Measurements from ENCODE around the gene CLK3. TPM values are rescaled to one million over a fixed set of nuclear protein-coding genes. Genes with fewer than 3 reads are reported as not detected.

CLK3 gene
- total and polyA plus RNA-seq, 2 of the 8 experiments (the other 6 are each of a cell fraction or from before 2014, with no cell fraction given): 43.5 to 67.3 TPM

DNA sequence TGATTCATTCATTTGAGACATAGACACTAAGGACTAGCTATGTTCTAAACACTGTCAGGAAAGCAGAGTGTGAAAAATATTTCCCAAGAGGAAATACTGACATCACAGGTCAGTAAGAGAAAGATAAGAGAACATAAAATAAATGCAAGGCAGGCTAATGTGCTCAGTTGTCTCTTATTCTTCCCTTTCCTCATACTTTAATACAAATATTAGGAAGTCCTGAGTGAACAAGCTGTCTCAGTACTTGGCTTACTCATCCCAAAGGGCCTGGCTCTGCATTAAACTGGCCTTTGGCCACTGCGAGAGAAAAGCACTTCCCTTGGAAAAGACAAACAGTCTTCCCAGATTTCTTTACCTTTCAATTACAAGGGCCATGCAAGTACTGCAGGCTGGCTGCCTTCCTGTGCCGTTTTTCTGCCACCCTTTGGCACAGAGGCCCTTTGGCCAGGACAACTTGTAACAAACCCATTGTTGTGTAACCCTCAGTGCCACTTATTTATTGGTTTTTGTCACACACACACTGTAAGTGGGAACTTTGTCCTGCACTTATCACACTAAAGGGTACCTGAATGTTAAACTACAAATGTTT, 48.5 kb downstream of the CLK3 start (continued):
- TF ChIP-seq, protein P1, sequence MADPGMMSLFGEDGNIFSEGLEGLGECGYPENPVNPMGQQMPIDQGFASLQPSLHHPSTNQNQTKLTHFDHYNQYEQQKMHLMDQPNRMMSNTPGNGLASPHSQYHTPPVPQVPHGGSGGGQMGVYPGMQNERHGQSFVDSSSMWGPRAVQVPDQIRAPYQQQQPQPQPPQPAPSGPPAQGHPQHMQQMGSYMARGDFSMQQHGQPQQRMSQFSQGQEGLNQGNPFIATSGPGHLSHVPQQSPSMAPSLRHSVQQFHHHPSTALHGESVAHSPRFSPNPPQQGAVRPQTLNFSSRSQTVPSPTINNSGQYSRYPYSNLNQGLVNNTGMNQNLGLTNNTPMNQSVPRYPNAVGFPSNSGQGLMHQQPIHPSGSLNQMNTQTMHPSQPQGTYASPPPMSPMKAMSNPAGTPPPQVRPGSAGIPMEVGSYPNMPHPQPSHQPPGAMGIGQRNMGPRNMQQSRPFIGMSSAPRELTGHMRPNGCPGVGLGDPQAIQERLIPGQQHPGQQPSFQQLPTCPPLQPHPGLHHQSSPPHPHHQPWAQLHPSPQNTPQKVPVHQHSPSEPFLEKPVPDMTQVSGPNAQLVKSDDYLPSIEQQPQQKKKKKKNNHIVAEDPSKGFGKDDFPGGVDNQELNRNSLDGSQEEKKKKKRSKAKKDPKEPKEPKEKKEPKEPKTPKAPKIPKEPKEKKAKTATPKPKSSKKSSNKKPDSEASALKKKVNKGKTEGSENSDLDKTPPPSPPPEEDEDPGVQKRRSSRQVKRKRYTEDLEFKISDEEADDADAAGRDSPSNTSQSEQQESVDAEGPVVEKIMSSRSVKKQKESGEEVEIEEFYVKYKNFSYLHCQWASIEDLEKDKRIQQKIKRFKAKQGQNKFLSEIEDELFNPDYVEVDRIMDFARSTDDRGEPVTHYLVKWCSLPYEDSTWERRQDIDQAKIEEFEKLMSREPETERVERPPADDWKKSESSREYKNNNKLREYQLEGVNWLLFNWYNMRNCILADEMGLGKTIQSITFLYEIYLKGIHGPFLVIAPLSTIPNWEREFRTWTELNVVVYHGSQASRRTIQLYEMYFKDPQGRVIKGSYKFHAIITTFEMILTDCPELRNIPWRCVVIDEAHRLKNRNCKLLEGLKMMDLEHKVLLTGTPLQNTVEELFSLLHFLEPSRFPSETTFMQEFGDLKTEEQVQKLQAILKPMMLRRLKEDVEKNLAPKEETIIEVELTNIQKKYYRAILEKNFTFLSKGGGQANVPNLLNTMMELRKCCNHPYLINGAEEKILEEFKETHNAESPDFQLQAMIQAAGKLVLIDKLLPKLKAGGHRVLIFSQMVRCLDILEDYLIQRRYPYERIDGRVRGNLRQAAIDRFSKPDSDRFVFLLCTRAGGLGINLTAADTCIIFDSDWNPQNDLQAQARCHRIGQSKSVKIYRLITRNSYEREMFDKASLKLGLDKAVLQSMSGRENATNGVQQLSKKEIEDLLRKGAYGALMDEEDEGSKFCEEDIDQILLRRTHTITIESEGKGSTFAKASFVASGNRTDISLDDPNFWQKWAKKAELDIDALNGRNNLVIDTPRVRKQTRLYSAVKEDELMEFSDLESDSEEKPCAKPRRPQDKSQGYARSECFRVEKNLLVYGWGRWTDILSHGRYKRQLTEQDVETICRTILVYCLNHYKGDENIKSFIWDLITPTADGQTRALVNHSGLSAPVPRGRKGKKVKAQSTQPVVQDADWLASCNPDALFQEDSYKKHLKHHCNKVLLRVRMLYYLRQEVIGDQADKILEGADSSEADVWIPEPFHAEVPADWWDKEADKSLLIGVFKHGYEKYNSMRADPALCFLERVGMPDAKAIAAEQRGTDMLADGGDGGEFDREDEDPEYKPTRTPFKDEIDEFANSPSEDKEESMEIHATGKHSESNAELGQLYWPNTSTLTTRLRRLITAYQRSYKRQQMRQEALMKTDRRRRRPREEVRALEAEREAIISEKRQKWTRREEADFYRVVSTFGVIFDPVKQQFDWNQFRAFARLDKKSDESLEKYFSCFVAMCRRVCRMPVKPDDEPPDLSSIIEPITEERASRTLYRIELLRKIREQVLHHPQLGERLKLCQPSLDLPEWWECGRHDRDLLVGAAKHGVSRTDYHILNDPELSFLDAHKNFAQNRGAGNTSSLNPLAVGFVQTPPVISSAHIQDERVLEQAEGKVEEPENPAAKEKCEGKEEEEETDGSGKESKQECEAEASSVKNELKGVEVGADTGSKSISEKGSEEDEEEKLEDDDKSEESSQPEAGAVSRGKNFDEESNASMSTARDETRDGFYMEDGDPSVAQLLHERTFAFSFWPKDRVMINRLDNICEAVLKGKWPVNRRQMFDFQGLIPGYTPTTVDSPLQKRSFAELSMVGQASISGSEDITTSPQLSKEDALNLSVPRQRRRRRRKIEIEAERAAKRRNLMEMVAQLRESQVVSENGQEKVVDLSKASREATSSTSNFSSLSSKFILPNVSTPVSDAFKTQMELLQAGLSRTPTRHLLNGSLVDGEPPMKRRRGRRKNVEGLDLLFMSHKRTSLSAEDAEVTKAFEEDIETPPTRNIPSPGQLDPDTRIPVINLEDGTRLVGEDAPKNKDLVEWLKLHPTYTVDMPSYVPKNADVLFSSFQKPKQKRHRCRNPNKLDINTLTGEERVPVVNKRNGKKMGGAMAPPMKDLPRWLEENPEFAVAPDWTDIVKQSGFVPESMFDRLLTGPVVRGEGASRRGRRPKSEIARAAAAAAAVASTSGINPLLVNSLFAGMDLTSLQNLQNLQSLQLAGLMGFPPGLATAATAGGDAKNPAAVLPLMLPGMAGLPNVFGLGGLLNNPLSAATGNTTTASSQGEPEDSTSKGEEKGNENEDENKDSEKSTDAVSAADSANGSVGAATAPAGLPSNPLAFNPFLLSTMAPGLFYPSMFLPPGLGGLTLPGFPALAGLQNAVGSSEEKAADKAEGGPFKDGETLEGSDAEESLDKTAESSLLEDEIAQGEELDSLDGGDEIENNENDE (IDR thresholded peaks at IDR 0.05; ENCODE audit: insufficient replicate concordance, low read length): no peak
- no peak for TF ChIP-seq TBP (IDR thresholded peaks at IDR 0.05; ENCODE audit: low read depth, low read length)
- no peak for TF ChIP-seq KDM4A (IDR thresholded peaks at IDR 0.05; ENCODE audit: low read depth, low read length, severe bottlenecking)

All from H1 (cell line).